H1 (cell line): ENCODE data around the gene SIRT3. TPM values are rescaled to one million over a fixed set of nuclear protein-coding genes. Genes with fewer than 3 reads are reported as not detected.

ENCODE experiments used
- ASH2L ChIP-seq: fragments of 200-600, 300-600 bp; sonication (generic); IDR thresholded peaks from one replicate; pipeline ENCODE4 v1.7.1; 2017; ENCODE audit warnings: low read length
- CBX8 ChIP-seq: fragments of 300-800, 300-1000 bp; sonication (generic); IDR thresholded peaks from 2 replicates; pipeline ENCODE4 v1.7.1; 2016; ENCODE audit warnings: low read depth, low read length, borderline replicate concordance
- polyA plus RNA-seq, 7 experiments: library from polyadenylated mRNA; depleted of rRNA in 3 of 7; stranded (reverse) in 5 of 7; unstranded in 2 of 7; fragments of >200 nt in 5 of 7; fragments of 200-250 nt in 2 of 7; gene quantifications; 1 replicate in 5 of 7; 2 replicates in 1 of 7; 4 replicates in 1 of 7; pipeline versions ENCODE4 v1.2.1 to v1.2.3, GENCODE V29; 2011 to 2013; ENCODE audit warnings: missing spikeins in 2 of 7, mixed read lengths in 2 of 7
- total RNA-seq: library from RNA; stranded (reverse); fragmentation: NEBNext Ultra II Directional; extraction: Animal tissue kit (Norgen Biotek cat#: 25700); gene quantifications from 2 replicates; pipeline ENCODE4 v1.2.1, GENCODE V29; 2021
- TF ChIP-seq, protein P1 (sequence below): fragments of 300-600 bp; sonication (generic); IDR thresholded peaks from 2 replicates; pipeline ENCODE4 v1.7.1; 2012; ENCODE audit warnings: low read length, moderate library complexity, mild to moderate bottlenecking, inconsistent platforms; ENCODE audit not compliant: insufficient replicate concordance

SIRT3 gene
- total and polyA plus RNA-seq, 2 of the 8 experiments (the other 6 are each of a cell fraction or from before 2014, with no cell fraction given), result 14.3 to 21.6 TPM

DNA sequence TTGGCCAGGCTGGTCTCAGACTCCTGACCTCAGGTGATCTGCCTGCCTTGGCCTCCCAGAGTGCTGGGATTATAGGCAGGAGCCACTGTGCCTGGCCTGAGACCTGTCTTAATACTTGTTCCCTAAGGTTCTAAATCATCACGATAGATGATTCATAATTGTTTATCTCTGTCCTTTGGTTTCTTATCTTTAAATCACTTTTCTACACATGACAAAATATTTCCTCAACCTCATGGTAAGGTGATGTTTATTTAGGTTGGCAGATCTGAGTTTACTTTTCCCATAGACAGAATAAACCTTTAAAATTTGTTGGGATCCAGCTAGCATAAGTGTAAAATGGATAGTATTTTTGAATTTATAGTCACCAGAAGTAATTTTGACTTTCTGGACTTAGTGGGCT is 4.2 kb upstream of the SIRT3 start (continued):
- TF ChIP-seq, protein P1, sequence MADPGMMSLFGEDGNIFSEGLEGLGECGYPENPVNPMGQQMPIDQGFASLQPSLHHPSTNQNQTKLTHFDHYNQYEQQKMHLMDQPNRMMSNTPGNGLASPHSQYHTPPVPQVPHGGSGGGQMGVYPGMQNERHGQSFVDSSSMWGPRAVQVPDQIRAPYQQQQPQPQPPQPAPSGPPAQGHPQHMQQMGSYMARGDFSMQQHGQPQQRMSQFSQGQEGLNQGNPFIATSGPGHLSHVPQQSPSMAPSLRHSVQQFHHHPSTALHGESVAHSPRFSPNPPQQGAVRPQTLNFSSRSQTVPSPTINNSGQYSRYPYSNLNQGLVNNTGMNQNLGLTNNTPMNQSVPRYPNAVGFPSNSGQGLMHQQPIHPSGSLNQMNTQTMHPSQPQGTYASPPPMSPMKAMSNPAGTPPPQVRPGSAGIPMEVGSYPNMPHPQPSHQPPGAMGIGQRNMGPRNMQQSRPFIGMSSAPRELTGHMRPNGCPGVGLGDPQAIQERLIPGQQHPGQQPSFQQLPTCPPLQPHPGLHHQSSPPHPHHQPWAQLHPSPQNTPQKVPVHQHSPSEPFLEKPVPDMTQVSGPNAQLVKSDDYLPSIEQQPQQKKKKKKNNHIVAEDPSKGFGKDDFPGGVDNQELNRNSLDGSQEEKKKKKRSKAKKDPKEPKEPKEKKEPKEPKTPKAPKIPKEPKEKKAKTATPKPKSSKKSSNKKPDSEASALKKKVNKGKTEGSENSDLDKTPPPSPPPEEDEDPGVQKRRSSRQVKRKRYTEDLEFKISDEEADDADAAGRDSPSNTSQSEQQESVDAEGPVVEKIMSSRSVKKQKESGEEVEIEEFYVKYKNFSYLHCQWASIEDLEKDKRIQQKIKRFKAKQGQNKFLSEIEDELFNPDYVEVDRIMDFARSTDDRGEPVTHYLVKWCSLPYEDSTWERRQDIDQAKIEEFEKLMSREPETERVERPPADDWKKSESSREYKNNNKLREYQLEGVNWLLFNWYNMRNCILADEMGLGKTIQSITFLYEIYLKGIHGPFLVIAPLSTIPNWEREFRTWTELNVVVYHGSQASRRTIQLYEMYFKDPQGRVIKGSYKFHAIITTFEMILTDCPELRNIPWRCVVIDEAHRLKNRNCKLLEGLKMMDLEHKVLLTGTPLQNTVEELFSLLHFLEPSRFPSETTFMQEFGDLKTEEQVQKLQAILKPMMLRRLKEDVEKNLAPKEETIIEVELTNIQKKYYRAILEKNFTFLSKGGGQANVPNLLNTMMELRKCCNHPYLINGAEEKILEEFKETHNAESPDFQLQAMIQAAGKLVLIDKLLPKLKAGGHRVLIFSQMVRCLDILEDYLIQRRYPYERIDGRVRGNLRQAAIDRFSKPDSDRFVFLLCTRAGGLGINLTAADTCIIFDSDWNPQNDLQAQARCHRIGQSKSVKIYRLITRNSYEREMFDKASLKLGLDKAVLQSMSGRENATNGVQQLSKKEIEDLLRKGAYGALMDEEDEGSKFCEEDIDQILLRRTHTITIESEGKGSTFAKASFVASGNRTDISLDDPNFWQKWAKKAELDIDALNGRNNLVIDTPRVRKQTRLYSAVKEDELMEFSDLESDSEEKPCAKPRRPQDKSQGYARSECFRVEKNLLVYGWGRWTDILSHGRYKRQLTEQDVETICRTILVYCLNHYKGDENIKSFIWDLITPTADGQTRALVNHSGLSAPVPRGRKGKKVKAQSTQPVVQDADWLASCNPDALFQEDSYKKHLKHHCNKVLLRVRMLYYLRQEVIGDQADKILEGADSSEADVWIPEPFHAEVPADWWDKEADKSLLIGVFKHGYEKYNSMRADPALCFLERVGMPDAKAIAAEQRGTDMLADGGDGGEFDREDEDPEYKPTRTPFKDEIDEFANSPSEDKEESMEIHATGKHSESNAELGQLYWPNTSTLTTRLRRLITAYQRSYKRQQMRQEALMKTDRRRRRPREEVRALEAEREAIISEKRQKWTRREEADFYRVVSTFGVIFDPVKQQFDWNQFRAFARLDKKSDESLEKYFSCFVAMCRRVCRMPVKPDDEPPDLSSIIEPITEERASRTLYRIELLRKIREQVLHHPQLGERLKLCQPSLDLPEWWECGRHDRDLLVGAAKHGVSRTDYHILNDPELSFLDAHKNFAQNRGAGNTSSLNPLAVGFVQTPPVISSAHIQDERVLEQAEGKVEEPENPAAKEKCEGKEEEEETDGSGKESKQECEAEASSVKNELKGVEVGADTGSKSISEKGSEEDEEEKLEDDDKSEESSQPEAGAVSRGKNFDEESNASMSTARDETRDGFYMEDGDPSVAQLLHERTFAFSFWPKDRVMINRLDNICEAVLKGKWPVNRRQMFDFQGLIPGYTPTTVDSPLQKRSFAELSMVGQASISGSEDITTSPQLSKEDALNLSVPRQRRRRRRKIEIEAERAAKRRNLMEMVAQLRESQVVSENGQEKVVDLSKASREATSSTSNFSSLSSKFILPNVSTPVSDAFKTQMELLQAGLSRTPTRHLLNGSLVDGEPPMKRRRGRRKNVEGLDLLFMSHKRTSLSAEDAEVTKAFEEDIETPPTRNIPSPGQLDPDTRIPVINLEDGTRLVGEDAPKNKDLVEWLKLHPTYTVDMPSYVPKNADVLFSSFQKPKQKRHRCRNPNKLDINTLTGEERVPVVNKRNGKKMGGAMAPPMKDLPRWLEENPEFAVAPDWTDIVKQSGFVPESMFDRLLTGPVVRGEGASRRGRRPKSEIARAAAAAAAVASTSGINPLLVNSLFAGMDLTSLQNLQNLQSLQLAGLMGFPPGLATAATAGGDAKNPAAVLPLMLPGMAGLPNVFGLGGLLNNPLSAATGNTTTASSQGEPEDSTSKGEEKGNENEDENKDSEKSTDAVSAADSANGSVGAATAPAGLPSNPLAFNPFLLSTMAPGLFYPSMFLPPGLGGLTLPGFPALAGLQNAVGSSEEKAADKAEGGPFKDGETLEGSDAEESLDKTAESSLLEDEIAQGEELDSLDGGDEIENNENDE, result no peak
- TF ChIP-seq CBX8 (no peak), ASH2L (no peak)
